GM12873 (cell line): ENCODE data around the gene MCU.

ENCODE experiments used
- CTCF ChIP-seq: IDR thresholded peaks from 2 replicates; pipeline ENCODE4 v1.5.1; 2012; ENCODE audit warnings: low read depth, mild to moderate bottlenecking, moderate library complexity, low read length, control low read depth; ENCODE audit not compliant: insufficient read depth; ENCODE audit errors: missing control alignments

The MCU gene

DNA sequence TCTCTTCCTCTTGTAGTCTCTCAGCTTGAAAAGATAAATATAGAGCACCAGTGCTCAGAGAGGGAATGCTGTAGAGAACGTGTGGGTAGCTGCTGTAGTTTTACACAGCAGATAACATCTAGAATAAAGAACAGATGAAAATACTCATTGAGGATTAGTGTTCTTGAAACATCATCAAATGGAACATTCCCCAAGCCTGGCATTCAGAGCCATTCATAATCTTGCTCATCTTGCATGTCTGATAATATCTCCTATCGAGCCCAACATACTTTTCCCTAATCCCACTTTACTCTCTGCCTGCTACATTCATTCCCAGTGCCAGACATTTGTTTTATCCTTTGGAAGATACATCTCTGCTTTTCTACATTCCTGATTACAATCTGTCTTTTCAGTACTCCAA lies 35.2 kb downstream of the MCU start:
- no peak for TF ChIP-seq CTCF

DNA sequence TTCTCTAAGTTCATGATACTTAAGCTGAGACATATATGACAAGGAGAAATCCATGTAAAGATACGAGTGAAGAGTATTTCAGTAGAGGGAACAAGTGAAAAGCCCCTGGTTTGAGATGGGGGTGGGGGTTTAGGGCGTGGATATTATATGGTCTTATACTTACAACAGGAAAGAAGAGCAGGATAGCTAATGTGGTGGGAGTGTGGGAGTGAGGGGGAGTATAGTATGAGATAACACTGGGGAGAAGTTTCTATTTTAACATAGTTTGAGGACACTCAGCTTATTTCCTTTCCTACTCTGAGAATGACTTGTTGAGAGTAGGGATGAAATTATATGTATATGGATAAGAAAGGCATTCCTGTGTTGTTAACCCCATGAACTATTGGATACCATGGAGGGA lies 36.5 kb downstream of the MCU start:
- no peak for TF ChIP-seq CTCF

GRCh38 chr10:72729528-72729927 lies 37.6 kb downstream of the MCU start:
- TF ChIP-seq CTCF, result no peak

DNA sequence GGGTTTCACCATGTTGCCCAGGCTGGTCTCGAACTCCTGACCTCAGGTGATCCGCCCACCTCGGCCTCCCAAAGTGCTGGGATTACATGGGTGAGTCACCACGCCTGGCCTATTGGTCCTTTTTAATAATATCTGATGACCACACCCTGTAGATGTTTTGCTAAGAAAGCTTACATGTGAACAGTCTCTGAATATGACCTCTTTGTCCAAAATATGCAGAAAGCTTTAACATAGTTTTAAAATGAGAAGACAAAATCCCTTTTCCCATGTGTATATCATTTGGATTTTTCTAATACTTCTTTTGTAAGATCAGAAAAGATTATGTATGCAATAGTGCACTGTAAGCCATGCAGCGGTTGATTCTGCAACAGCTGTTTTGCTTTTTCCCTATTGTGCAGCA lies 38.5 kb downstream of the MCU start:
- TF ChIP-seq CTCF, result no peak

- TF ChIP-seq CTCF, result no peak
Observed at GRCh38 chr10:72731916-72732419, 40.0 kb downstream of the MCU start.

GRCh38 chr10:72732521-72732920 lies 40.6 kb downstream of the MCU start:
- TF ChIP-seq CTCF, result no peak

GRCh38 chr10:72733989-72734388 lies 42.0 kb downstream of the MCU start:
- TF ChIP-seq CTCF, result no peak
